Measurements from ENCODE around the gene HOXC5.

Gene HOXC5

DNA sequence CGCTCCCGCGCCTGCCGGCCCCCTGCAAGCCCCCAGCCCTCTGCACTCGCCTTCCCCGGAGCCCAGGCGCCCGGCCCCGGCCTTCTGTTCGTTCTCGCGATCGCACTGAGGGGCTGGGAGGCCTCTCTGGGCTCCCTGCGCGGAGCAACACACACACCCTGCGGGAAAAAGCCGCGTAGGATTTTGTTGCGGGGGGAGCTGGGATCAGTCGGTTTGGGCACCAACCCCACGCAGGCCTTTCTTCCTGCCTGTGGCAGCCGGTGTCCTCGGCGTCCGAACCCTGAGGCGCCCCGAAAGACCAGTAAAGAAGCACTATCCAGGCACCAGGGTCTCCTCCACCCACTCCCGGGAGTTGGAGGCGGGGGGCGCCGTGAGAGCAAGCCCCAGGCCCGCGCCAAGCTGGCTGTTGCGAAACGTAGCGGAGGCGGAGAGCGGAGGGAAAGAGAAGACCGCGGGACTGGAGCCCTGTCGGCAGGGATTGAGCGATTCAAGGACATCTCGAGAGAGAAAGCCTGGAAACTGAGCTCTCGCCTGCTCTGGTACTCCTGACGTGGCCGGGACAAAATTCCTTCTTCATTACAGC, 1.9 kb upstream of the HOXC5 start:
- peaks cover 15% of the 10 kb centered on the region for H3K4me1 ChIP-seq (ENCODE audit: control insufficient read depth, insufficient read depth, low read length)
- H3K36me3 ChIP-seq (ENCODE audit: control insufficient read depth, insufficient read depth, low read length), result no peaks in the 10 kb centered on the region
- no peak overlapping the region for H3K4me3 ChIP-seq (ENCODE audit: low read length)
- no peak overlapping the region for H3K9ac ChIP-seq (ENCODE audit: low read length)
- peaks cover 88% of the 10 kb centered on the region for H3K27me3 ChIP-seq (ENCODE audit: control insufficient read depth, insufficient read depth, low read length)
- no peaks in the 10 kb centered on the region for H3K9me3 ChIP-seq (ENCODE audit: control insufficient read depth, low read length)

DNA sequence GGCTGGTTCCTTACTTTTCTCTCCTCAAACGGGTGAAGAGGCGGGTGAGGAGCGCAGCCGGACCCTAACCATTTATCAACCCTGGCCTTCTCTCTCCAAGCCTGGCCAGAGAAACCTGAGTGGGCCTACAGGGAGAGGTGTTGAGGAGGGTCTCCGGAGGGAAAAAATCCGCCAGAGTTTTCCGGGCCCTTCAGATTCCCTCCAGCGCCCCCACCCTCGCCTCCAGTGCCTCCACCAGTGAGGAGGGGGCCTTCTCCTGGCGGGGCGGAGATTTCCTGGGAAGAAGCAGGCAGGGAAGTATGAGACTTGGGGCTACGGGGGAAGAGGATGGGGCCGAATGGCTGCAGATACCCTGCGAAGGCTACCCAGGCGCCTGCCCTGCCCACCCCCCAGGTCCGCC, 1.4 kb upstream of the HOXC5 start:
- H3K4me3 ChIP-seq (ENCODE audit: low read length), result no peak overlapping the region
- no peaks in the 10 kb centered on the region for H3K36me3 ChIP-seq (ENCODE audit: control insufficient read depth, insufficient read depth, low read length)
- H3K9me3 ChIP-seq (ENCODE audit: control insufficient read depth, low read length), result no peaks in the 10 kb centered on the region
- H3K9ac ChIP-seq (ENCODE audit: low read length), result no peak overlapping the region
- H3K27me3 ChIP-seq (ENCODE audit: control insufficient read depth, insufficient read depth, low read length), result peaks cover 83% of the 10 kb centered on the region
- peaks cover 15% of the 10 kb centered on the region for H3K4me1 ChIP-seq (ENCODE audit: control insufficient read depth, insufficient read depth, low read length)

DNA sequence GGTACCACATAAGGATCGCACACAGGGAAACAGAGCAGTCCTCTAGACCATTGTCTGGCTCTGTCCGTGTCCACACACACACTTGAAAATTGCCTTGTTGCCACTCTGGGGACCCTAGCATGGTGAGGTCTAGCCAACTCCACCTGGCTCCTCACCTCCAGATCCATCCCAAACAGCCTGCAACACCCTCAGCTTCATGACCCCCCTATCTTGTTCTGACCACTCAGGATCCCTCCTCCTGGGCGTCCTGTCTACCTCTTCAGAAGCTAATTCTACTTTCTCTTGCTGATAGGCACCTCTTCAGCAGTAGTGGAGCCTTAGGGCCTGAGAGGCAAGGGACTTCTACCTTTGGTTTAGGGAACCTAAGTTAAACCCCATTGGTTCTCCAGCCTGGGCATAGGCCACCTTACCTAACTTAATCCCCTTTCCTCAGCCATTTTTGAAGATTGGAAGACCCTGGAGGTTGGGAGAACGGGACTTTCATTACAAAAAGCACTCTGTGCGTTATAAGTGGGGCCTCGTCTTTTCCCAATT, 697 bp upstream of the HOXC5 start:
- Histone ChIP-seq H3K4me1 (ENCODE audit: control insufficient read depth, insufficient read depth, low read length) (peaks cover 15% of the 10 kb centered on the region), H3K9me3 (ENCODE audit: control insufficient read depth, low read length) (no peaks in the 10 kb centered on the region), H3K9ac (ENCODE audit: low read length) (no peak overlapping the region), H3K4me3 (ENCODE audit: low read length) (no peak overlapping the region), H3K36me3 (ENCODE audit: control insufficient read depth, insufficient read depth, low read length) (no peaks in the 10 kb centered on the region), H3K27me3 (ENCODE audit: control insufficient read depth, insufficient read depth, low read length) (peaks cover 76% of the 10 kb centered on the region)

DNA sequence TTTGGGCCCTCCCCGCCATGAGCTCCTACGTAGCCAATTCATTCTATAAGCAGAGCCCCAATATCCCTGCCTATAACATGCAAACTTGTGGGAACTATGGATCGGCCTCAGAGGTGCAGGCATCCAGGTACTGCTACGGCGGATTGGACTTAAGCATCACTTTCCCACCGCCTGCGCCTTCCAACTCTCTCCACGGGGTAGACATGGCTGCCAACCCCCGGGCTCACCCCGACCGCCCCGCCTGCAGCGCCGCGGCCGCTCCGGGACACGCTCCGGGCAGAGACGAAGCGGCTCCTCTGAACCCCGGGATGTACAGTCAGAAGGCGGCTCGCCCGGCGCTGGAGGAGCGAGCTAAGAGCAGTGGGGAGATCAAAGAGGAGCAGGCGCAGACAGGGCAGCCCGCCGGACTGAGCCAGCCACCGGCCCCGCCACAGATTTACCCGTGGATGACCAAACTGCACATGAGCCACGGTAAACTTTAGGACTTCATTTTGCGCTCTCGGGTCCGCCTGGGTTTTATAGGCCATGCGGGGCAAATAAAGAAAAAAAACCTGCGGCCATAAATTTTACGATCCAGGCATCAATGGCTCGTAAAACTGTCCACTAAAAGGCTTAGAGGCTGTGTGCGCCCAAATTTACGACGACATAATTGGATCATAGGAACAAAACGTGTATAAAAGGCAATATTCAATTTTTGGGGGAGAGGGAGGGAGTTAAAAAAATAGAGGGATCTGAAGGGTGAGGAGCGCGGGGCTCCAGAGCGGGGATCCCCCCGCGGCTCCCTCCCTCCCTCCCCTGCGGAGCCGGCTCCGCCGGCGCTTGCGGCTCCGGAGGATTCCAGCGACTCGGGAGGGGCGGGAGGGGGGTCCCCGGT, 493 bp downstream of the HOXC5 start:
- peak overlapping the region; percentile 23 for H3K4me3 ChIP-seq (ENCODE audit: low read length)
- H3K9ac ChIP-seq (ENCODE audit: low read length), result peak overlapping the region; percentile 42
- H3K9me3 ChIP-seq (ENCODE audit: control insufficient read depth, low read length), result no peaks in the 10 kb centered on the region
- H3K27me3 ChIP-seq (ENCODE audit: control insufficient read depth, insufficient read depth, low read length), result peaks cover 65% of the 10 kb centered on the region
- no peaks in the 10 kb centered on the region for H3K36me3 ChIP-seq (ENCODE audit: control insufficient read depth, insufficient read depth, low read length)
- H3K4me1 ChIP-seq (ENCODE audit: control insufficient read depth, insufficient read depth, low read length), result peaks cover 15% of the 10 kb centered on the region

DNA sequence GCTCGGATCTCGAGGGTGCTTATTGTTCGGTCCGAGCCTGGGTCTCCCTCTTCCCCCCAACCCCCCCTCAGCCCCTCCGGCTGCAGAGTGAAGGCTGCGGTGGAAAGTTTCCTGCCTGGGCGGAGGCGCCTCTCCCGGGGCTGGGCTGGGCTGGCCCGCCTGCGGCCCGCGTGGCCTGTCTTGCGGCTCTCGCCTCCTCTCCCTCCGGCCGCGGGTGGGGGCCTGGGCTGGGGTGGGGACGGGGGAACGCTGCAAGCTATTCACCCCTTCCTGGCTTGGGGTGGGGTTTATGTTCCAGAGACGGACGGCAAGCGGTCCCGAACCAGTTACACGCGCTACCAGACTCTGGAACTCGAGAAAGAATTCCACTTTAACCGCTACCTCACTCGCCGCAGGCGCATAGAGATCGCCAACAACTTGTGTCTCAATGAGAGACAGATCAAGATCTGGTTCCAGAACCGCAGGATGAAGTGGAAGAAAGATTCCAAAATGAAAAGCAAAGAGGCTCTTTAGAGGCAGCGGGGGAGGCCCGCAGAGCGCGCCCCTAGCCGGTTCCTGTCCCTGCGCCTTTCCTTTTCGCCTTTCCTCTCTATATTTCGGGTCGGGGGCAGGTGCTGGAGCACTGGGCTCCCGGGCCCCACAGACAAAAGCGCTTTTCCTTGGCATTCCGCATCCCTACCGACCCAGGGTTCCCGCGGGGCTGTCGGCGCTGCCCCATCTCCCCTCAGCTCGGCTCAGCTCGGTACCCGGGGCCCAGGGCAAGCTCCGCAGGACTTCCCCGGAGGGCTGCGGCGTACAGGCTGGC, 1.3 kb downstream of the HOXC5 start:
- peaks cover 63% of the 10 kb centered on the region for H3K27me3 ChIP-seq (ENCODE audit: control insufficient read depth, insufficient read depth, low read length)
- no peak overlapping the region for H3K4me3 ChIP-seq (ENCODE audit: low read length)
- H3K9ac ChIP-seq (ENCODE audit: low read length), result peak overlapping the region; percentile 42
- H3K9me3 ChIP-seq (ENCODE audit: control insufficient read depth, low read length), result no peaks in the 10 kb centered on the region
- H3K36me3 ChIP-seq (ENCODE audit: control insufficient read depth, insufficient read depth, low read length), result no peaks in the 10 kb centered on the region
- H3K4me1 ChIP-seq (ENCODE audit: control insufficient read depth, insufficient read depth, low read length), result peaks cover 23% of the 10 kb centered on the region

DNA sequence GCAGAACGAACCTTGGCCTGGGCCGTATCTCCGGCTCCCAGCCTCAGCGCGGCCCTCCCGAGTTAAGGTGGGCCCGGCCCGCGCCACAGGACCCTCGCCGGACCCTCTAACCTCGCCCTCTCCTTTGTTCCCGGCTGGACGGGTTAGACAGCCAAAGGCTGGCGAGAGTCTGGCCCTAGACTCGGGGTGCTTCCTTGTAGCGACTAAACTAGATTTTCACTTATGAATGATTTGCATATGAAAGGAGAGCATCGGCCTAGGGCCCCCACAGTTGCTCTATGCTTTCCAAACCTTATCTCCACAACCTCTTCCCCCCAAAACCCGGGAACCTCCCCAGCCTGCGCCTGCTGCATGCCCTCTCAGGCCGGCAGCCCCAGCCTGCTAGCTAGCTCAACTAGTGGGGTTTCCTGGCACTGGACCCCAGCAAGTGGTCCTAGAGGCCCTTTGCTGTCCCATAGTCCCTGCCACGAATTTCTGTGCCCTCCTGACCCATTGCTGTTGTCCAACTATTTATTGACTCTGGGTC, 2.0 kb downstream of the HOXC5 start:
- no peak overlapping the region for H3K4me3 ChIP-seq (ENCODE audit: low read length)

DNA sequence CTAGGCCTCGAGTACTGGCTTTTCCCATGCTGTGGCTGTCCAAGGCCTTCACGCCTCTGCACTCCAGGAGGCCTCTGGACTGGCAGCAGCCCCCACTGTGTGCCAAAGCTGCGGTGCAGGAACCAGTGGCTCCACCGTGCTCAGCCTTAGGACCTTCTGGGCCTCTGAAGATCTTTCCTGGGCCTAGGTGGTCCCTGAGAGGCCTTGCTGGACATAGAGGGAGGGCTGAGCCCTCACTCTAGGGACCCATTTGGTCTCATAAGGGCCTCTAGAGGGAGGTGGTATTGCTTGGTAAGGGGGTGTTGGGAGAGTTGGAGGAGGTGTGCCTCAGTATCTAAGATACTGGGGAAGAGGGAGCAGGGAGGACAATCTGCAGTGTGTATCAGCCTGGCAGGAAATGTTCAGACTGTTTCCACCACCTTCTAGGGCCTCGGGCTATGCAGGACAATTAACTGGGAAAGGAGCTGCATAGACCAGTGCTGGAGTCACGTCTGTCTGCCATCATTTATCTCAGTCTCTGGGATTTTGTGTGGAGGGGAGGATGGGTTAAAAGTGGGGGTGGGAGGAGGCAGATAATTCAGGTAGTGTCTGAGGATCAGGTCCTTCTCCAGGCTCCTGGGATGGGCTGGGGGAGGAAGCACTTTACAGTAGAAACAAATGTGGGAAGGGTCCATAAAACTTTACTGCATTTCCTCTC, 2.9 kb downstream of the HOXC5 start:
- H3K4me1 ChIP-seq (ENCODE audit: control insufficient read depth, insufficient read depth, low read length), result peaks cover 33% of the 10 kb centered on the region
- H3K4me3 ChIP-seq (ENCODE audit: low read length), result no peak overlapping the region
- H3K9ac ChIP-seq (ENCODE audit: low read length), result no peak overlapping the region

More for the DNA sequence above, 2.0 kb downstream of the HOXC5 start:
- no peaks in the 10 kb centered on the region for H3K36me3 ChIP-seq (ENCODE audit: control insufficient read depth, insufficient read depth, low read length)
- H3K27me3 ChIP-seq (ENCODE audit: control insufficient read depth, insufficient read depth, low read length), result peaks cover 63% of the 10 kb centered on the region
- H3K9ac ChIP-seq (ENCODE audit: low read length), result no peak overlapping the region
- H3K4me1 ChIP-seq (ENCODE audit: control insufficient read depth, insufficient read depth, low read length), result peaks cover 30% of the 10 kb centered on the region
- no peaks in the 10 kb centered on the region for H3K9me3 ChIP-seq (ENCODE audit: control insufficient read depth, low read length)

DNA sequence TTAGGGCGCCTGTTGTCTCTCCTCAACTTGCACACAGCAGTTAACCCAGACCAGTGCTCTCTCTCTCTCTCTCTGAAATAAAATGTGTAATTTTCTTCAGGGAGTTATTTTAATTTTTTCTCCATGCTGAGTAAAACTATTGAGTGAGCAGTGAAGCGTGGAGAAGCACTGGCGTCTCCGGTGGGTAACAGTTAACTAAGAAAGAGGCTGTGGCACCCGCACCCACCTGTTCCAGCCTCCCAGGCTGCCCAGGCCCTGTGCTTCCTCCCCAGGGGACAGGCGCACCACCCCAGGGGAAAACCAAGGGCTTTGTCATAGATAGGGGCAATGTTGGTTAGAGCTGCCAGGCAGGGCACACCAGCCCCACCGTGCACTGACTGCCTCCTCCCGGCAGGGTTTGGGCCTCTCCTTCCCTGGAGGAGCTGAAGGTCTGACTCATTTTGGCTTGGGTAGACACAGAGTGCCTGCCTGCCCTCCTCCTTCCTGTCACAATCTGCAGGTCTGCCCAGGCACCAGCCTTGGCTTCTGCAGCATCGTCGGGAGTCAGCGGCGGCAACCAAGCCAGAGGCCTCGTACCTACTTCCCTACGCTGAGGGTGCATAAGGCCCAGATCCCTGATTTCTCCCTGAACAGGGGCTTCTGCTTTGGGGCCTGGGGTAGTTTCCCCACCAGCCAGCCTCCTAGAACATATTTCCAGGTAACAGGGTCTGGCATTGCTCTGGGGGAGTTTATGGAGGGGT, 3.9 kb downstream of the HOXC5 start:
- H3K27me3 ChIP-seq (ENCODE audit: control insufficient read depth, insufficient read depth, low read length), result peaks cover 48% of the 10 kb centered on the region
- H3K4me1 ChIP-seq (ENCODE audit: control insufficient read depth, insufficient read depth, low read length), result peaks cover 33% of the 10 kb centered on the region

More for the DNA sequence above, 2.9 kb downstream of the HOXC5 start:
- Histone ChIP-seq H3K36me3 (ENCODE audit: control insufficient read depth, insufficient read depth, low read length) (no peaks in the 10 kb centered on the region), H3K27me3 (ENCODE audit: control insufficient read depth, insufficient read depth, low read length) (peaks cover 59% of the 10 kb centered on the region), H3K9me3 (ENCODE audit: control insufficient read depth, low read length) (no peaks in the 10 kb centered on the region)

DNA sequence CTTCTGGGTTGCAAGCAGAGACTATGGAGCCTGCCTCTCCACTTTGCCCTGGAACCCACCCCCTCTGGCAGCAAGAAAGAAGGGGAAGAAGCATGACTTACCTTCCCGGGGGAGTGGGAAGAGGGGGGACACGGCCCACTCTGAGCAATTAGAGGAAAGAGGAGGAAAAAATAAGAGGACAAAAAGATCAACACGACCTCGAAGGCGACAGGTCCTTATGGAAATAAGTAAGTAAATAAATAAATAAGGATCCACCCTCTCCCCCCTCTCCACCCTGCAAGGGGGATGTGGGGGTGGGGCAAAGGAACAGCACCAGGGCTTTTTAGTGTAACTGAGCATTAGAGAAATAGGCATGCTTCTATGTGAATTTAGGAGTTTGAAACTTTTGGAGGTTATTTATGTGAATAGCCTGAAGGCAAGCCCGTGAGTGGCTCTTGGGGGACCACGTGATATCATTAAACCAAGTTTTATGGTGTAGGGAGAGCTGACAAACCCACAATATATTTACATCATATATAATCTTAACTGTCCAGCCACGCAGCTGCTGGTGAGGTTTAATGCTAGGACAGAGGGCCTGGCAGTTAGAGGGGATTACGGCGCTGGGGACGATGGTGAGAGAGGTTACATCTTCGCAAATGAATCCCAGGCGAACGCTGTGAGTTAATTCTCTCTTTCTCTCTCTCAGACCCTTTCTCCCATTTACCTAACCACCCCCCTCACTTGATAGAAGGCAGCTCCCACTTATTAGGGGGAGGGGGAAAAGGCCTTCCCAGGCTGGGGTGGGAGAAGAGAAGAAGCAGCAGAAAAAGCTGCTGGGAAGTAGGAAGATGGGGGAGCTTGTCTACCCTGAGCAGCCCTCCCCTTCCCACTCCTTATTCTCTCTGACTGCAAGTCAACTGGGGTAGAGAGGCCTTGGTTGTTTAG, 4.8 kb downstream of the HOXC5 start:
- H3K4me1 ChIP-seq (ENCODE audit: control insufficient read depth, insufficient read depth, low read length), result peaks cover 33% of the 10 kb centered on the region
- H3K9me3 ChIP-seq (ENCODE audit: control insufficient read depth, low read length), result no peaks in the 10 kb centered on the region
- no peak overlapping the region for H3K9ac ChIP-seq (ENCODE audit: low read length)
- peaks cover 42% of the 10 kb centered on the region for H3K27me3 ChIP-seq (ENCODE audit: control insufficient read depth, insufficient read depth, low read length)
- no peaks in the 10 kb centered on the region for H3K36me3 ChIP-seq (ENCODE audit: control insufficient read depth, insufficient read depth, low read length)
- H3K4me3 ChIP-seq (ENCODE audit: low read length), result no peak overlapping the region

More for the DNA sequence above, 3.9 kb downstream of the HOXC5 start:
- no peaks in the 10 kb centered on the region for H3K9me3 ChIP-seq (ENCODE audit: control insufficient read depth, low read length)
- no peak overlapping the region for H3K4me3 ChIP-seq (ENCODE audit: low read length)
- no peaks in the 10 kb centered on the region for H3K36me3 ChIP-seq (ENCODE audit: control insufficient read depth, insufficient read depth, low read length)
- H3K9ac ChIP-seq (ENCODE audit: low read length), result no peak overlapping the region

DNA sequence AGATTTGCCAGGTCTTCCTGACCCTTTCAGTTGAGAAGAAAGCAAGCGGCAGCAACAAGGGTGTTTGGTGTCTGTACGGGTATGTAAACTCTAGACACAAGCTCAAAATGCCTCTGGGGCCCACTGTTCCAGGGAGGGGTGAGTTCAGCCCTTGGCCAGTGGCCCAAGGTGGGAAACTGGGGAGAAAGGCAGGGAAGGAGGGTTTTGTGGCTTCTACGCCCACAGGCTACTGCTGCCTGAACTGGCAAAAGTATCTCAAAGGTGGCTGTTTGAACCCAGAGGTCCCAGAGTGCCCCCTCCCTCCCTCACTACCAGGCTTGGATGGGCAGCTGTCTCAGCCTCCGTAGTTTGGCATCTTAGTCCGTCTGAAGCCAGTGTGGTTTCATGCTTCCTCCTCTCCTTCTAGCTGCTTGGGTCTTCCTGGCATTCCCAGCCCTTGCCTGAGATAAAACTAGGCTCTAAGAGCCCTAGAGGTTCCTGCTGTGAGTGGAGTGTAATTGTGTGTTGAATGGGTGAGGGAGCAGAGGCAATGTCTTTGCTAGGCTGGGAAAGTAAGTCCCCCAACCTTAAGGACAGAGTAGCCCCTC, 5.5 kb downstream of the HOXC5 start:
- Histone ChIP-seq H3K9me3 (ENCODE audit: control insufficient read depth, low read length) (no peaks in the 10 kb centered on the region), H3K36me3 (ENCODE audit: control insufficient read depth, insufficient read depth, low read length) (no peaks in the 10 kb centered on the region), H3K4me1 (ENCODE audit: control insufficient read depth, insufficient read depth, low read length) (peaks cover 26% of the 10 kb centered on the region), H3K27me3 (ENCODE audit: control insufficient read depth, insufficient read depth, low read length) (peaks cover 42% of the 10 kb centered on the region), H3K9ac (ENCODE audit: low read length) (no peak overlapping the region), H3K4me3 (ENCODE audit: low read length) (no peak overlapping the region)

Measured in mucosa of stomach (tissue), 1 donor.